Measurements from ENCODE around the gene CACNA1S.

The CACNA1S gene

DNA sequence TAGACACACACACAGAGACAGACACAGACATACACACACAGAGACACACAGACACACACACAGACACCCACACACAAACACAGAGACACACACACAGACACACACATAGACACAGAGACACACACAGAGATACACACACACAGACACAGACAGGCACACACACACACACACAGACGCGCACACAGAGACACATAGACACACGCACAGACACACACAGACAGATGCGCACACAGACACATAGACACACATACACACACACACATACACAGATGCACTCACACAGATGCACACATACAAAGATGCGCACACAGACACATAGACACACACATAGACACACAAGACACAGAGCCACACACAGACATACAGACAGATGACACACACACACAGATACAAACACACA, 104.7 kb downstream of the CACNA1S start:
- no peak for DNase-seq

- no peak for DNase-seq
These were observed 105.8 kb downstream of the CACNA1S start for GRCh38 chr1:201006450-201006849.

GRCh38 chr1:201004732-201005131, 107.5 kb downstream of the CACNA1S start:
- DNase-seq = no peak

GRCh38 chr1:201004154-201004553, 108.1 kb downstream of the CACNA1S start:
- DNase-seq = no peak

- DNase-seq = no peak
These were observed 109.7 kb downstream of the CACNA1S start for GRCh38 chr1:201002510-201002909.

- no peak for DNase-seq
These were observed 110.3 kb downstream of the CACNA1S start for GRCh38 chr1:201001962-201002361.

- DNase-seq = no peak
These were observed 111.8 kb downstream of the CACNA1S start for GRCh38 chr1:201000391-201000790.

DNA sequence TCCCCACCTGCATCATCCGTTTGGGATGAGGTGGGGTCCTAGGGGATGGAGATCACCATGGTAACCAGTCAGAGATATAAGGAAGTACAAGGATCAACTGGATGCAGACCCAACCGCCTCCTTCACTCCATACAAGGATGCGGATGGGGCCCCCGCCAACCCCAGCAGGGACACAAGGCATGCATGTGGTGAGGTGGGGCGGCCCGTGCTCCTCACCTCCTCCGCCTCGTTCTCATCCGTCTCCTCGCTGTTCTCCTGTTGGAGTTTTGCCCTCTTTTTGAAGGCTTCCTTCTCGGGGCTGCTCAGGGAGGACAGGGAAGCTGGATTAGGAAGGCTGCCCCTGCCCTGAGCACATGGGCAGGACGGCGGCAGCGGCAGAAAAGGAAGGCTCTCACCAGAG, 112.6 kb downstream of the CACNA1S start:
- no peak for DNase-seq

- no peak for DNase-seq
These were observed 113.9 kb downstream of the CACNA1S start for GRCh38 chr1:200998323-200998722.

- no peak for DNase-seq
These were observed 119.7 kb downstream of the CACNA1S start for GRCh38 chr1:200992382-200993048.

DNA sequence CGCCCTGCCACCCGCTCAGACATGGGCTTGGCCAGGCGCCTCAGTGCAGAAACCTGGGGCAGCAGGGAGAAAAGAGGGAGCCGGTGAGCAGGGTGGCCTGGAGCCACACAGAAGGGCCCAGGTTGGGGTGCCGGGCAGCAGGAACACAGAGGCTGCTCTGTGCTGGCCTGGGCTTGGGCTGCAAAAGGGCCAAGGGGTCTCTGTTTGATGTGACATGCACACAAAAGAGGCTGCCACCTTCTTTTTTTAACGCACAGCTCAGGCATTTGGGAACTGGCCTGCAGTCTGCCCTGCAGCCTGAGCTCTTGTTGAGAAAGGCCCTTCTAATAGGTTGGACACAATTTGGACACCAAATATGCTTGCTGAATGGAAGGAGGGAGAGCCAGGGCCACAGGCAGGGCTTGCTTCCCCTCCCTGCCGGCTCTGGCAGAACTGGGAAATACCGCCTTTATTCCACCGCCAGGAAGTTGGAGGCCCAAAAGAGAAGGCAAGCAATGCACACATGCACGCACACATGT, 121.1 kb downstream of the CACNA1S start:
- DNase-seq = no peak

DNA sequence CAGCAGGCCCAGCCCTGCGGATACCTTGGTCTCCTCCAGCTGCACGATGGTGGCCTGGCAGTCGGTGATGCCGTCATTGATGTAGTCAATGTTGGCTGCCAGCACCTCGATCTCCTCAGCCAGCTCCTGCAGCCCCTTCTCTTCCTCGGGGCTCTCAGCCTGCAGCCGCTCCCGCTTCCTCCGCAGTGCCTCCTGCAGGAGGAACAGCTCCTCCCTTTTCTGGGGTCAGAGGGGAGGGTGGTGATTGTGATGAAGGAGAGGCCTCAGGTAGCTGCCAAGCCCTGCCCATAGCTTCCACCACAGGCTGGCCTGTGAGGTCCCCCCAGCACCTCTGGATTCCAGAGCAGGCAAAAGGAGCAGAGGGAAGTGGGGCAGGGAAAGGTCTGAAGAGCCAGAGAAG, 122.1 kb downstream of the CACNA1S start:
- no peak for DNase-seq
